ENCODE measurements around the gene CPA2.
"Not testable (repeated sequence)": the region's sequence is repeated elsewhere in the genome, so short reads cannot be mapped to it uniquely, and the experiment has no call there.

CPA2 gene

DNA sequence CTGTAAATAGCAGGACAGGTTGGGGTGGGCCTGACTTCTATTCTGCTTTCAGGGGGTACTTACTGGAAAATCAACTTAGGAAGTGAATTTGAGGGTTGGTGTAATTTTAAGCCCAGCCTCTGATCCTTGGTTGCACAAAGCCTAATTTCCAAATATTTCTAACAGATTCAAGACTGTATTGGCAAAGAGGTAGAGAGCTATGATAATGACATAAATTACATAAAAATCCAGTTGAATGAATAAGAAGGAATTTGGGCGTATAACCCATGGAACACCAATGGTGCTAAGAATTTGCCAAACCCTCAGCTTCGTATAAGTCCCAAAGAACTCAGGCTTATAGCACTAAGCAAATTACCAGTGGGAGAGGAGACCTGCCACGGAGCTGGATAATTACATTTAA is 38.2 kb downstream of the CPA2 start:
- TF ChIP-seq CTCF (IDR thresholded peaks at IDR 0.05; ENCODE audit: poor library complexity, severe bottlenecking): no peak
- no peak overlapping the region for H3K27ac ChIP-seq (ENCODE audit: poor library complexity, severe bottlenecking)

GRCh38 chr7:130305433-130306042 is 38.9 kb downstream of the CPA2 start:
- Histone ChIP-seq H3K27me3 (ENCODE audit: insufficient read depth, poor library complexity, severe bottlenecking) (no peaks in the 10 kb centered on the region), H3K27ac (ENCODE audit: poor library complexity, severe bottlenecking) (no peak overlapping the region), H3K4me1 (ENCODE audit: insufficient read depth, poor library complexity, severe bottlenecking) (no peaks in the 10 kb centered on the region), H3K4me3 (ENCODE audit: severe bottlenecking) (no peak overlapping the region), H3K9me3 (ENCODE audit: severe bottlenecking) (no peaks in the 10 kb centered on the region), H3K36me3 (ENCODE audit: low read depth) (peaks cover 63% of the 10 kb centered on the region)
- no peak for ATAC-seq (ENCODE audit: low read depth)
- TF ChIP-seq CTCF (IDR thresholded peaks at IDR 0.05; ENCODE audit: poor library complexity, severe bottlenecking): no peak
- DNase-seq (ENCODE audit: low spot score): no peak

More for the DNA sequence above, 38.2 kb downstream of the CPA2 start:
- Histone ChIP-seq H3K4me3 (ENCODE audit: severe bottlenecking) (no peak overlapping the region), H3K9me3 (ENCODE audit: severe bottlenecking) (no peaks in the 10 kb centered on the region), H3K4me1 (ENCODE audit: insufficient read depth, poor library complexity, severe bottlenecking) (no peaks in the 10 kb centered on the region), H3K36me3 (ENCODE audit: low read depth) (peaks cover 63% of the 10 kb centered on the region), H3K27me3 (ENCODE audit: insufficient read depth, poor library complexity, severe bottlenecking) (no peaks in the 10 kb centered on the region)
- ATAC-seq (ENCODE audit: low read depth) (no peak), DNase-seq (ENCODE audit: low spot score) (no peak)

GRCh38 chr7:130309986-130310385 is 43.3 kb downstream of the CPA2 start:
- Histone ChIP-seq H3K4me3 (ENCODE audit: severe bottlenecking) (no peak overlapping the region), H3K36me3 (ENCODE audit: low read depth) (peaks cover 56% of the 10 kb centered on the region), H3K9me3 (ENCODE audit: severe bottlenecking) (no peaks in the 10 kb centered on the region), H3K27ac (ENCODE audit: poor library complexity, severe bottlenecking) (no peak overlapping the region), H3K27me3 (ENCODE audit: insufficient read depth, poor library complexity, severe bottlenecking) (no peaks in the 10 kb centered on the region), H3K4me1 (ENCODE audit: insufficient read depth, poor library complexity, severe bottlenecking) (no peaks in the 10 kb centered on the region)
- ATAC-seq (ENCODE audit: low read depth) (no peak), DNase-seq (ENCODE audit: low spot score) (no peak)
- TF ChIP-seq CTCF (IDR thresholded peaks at IDR 0.05; ENCODE audit: poor library complexity, severe bottlenecking): no peak

DNA sequence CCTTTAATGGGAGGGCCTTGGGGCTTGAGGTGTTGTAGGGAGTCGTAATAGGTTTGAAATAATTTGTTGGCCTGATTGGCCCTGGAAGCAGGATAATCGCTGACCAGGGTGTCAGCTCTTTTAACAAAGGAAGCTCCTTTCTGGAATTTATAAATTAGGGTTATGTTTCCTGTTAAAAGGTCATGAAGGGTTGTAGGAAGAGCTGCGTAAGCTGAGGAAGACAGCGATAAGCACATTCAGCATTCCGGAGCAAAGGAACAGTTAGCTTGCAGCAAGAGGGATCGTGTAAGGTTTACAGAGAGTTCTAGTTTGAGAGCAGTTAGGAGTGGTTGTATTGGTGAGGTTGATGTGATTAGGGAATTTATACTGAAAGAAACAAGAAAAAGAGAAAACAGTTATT is 47.6 kb downstream of the CPA2 start:
- no peak for DNase-seq (ENCODE audit: low spot score)
- ATAC-seq (ENCODE audit: low read depth): no peak
- Histone ChIP-seq H3K27me3 (ENCODE audit: insufficient read depth, poor library complexity, severe bottlenecking) (no peaks in the 10 kb centered on the region), H3K9me3 (ENCODE audit: severe bottlenecking) (no peaks in the 10 kb centered on the region), H3K27ac (ENCODE audit: poor library complexity, severe bottlenecking) (no peak overlapping the region), H3K4me3 (ENCODE audit: severe bottlenecking) (no peak overlapping the region), H3K4me1 (ENCODE audit: insufficient read depth, poor library complexity, severe bottlenecking) (no peaks in the 10 kb centered on the region), H3K36me3 (ENCODE audit: low read depth) (peaks cover 65% of the 10 kb centered on the region)
- TF ChIP-seq CTCF (IDR thresholded peaks at IDR 0.05; ENCODE audit: poor library complexity, severe bottlenecking): no peak

DNA sequence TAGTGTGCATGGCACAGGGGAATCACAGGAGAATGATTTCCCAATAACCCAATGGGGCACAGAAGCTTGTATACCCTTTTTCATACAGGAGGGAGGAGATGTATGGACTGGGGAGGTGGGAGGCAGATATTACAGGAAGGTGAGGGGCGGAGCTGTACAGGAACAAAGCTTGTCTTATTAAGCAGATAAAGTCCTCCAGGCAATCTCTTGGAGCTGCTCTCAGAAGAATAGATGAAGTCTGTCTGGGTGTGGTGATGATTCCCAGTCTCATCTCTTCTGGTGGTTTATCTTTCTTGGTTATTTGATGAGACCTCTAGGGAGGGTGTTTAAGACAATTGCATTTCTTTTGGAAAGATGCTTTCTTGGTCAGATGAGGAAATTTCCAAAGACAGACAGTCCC is 52.9 kb downstream of the CPA2 start:
- no peak for TF ChIP-seq CTCF (IDR thresholded peaks at IDR 0.05; ENCODE audit: poor library complexity, severe bottlenecking)
- Histone ChIP-seq H3K36me3 (ENCODE audit: low read depth) (peaks cover 69% of the 10 kb centered on the region), H3K4me3 (ENCODE audit: severe bottlenecking) (no peak overlapping the region), H3K27ac (ENCODE audit: poor library complexity, severe bottlenecking) (no peak overlapping the region), H3K9me3 (ENCODE audit: severe bottlenecking) (no peaks in the 10 kb centered on the region), H3K27me3 (ENCODE audit: insufficient read depth, poor library complexity, severe bottlenecking) (no peaks in the 10 kb centered on the region), H3K4me1 (ENCODE audit: insufficient read depth, poor library complexity, severe bottlenecking) (no peaks in the 10 kb centered on the region)
- DNase-seq (ENCODE audit: low spot score): no peak
- ATAC-seq (ENCODE audit: low read depth): no peak

- H3K27me3 ChIP-seq (ENCODE audit: insufficient read depth, poor library complexity, severe bottlenecking); H3K27ac ChIP-seq (ENCODE audit: poor library complexity, severe bottlenecking); ATAC-seq (ENCODE audit: low read depth); DNase-seq (ENCODE audit: low spot score); H3K4me3 ChIP-seq (ENCODE audit: severe bottlenecking); H3K9me3 ChIP-seq (ENCODE audit: severe bottlenecking); H3K4me1 ChIP-seq (ENCODE audit: insufficient read depth, poor library complexity, severe bottlenecking): not testable (repeated sequence)
- peaks cover 60% of the 10 kb centered on the region for H3K36me3 ChIP-seq (ENCODE audit: low read depth)
These were observed 55.0 kb downstream of the CPA2 start for GRCh38 chr7:130321542-130322229.
